Activated naive CD8-positive, alpha-beta T cell (primary cell): ENCODE results near the gene CPLX4.
A peak's percentile ranks its signal among the peaks of the same experiment; 100 is the strongest.
"Not testable (repeated sequence)": the region's sequence is repeated elsewhere in the genome, so short reads cannot be mapped to it uniquely, and the experiment has no call there.

ENCODE experiments used
- H3K27ac Mint-ChIP-seq: one replicate; pipeline ENCODE4 v1.8.0; 2021; ENCODE audit warnings: mixed read lengths
- H3K27me3 Mint-ChIP-seq: one replicate; pipeline ENCODE4 v1.8.0; 2021; ENCODE audit warnings: mixed read lengths
- H3K36me3 Mint-ChIP-seq: one replicate; pipeline ENCODE4 v1.8.0; 2021; ENCODE audit warnings: mixed read lengths
- H3K4me1 Mint-ChIP-seq: one replicate; pipeline ENCODE4 v1.8.0; 2021; ENCODE audit warnings: low read depth, mixed read lengths
- H3K4me3 Mint-ChIP-seq: one replicate; pipeline ENCODE4 v1.8.0; 2021; ENCODE audit warnings: mild to moderate bottlenecking, mixed read lengths
- H3K9me3 Mint-ChIP-seq: one replicate; pipeline ENCODE4 v1.8.0; 2021; ENCODE audit warnings: low read depth, mixed read lengths

CPLX4 gene

GRCh38 chr18:59268721-59269562 lies 49.5 kb downstream of the CPLX4 start:
- Mint-ChIP-seq H3K4me1 (peaks cover 36% of the 10 kb centered on the region), H3K4me3 (peak overlapping the region; percentile 42), H3K36me3 (no peaks in the 10 kb centered on the region), H3K9me3 (no peaks in the 10 kb centered on the region), H3K27ac (no peak overlapping the region), H3K27me3 (peaks cover 43% of the 10 kb centered on the region)

DNA sequence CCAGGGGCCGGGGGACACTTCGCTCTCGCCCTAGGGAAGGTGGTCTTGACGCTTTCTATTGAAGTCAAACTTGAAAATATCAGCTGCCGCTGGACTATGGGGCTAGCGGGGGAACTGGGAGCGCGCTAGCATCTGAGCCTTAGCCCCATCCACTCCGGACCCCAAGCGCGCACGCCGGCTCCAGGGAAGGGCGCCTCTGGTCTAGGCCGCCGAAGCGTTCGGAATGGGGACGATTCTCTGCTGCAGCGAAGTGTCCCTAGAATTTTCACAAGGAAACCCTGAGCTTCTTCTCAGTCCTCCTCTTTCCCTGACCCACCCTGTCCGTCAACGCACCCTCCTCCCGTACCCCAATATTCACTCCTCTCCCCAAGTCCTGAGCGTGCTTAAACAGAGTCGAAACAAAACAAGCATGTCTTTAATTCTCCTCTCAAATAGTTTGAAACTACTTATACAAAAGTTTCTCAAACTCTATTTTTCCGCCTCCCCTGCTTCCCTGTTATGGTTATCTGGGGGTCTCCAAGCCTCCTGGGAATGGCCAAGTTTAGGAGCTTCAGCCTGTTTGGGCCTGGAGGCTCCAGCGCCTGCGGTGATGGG lies 50.2 kb downstream of the CPLX4 start:
- peaks cover 47% of the 10 kb centered on the region for H3K27me3 Mint-ChIP-seq
- H3K9me3 Mint-ChIP-seq = no peaks in the 10 kb centered on the region
- H3K36me3 Mint-ChIP-seq = no peaks in the 10 kb centered on the region
- H3K4me3 Mint-ChIP-seq = peak overlapping the region; percentile 30
- peaks cover 34% of the 10 kb centered on the region for H3K4me1 Mint-ChIP-seq
- H3K27ac Mint-ChIP-seq = no peak overlapping the region

GRCh38 chr18:59267503-59268126 lies 50.8 kb downstream of the CPLX4 start:
- H3K27ac Mint-ChIP-seq = no peak overlapping the region
- no peaks in the 10 kb centered on the region for H3K9me3 Mint-ChIP-seq
- H3K36me3 Mint-ChIP-seq = no peaks in the 10 kb centered on the region
- peaks cover 34% of the 10 kb centered on the region for H3K4me1 Mint-ChIP-seq
- peaks cover 49% of the 10 kb centered on the region for H3K27me3 Mint-ChIP-seq
- H3K4me3 Mint-ChIP-seq = no peak overlapping the region

DNA sequence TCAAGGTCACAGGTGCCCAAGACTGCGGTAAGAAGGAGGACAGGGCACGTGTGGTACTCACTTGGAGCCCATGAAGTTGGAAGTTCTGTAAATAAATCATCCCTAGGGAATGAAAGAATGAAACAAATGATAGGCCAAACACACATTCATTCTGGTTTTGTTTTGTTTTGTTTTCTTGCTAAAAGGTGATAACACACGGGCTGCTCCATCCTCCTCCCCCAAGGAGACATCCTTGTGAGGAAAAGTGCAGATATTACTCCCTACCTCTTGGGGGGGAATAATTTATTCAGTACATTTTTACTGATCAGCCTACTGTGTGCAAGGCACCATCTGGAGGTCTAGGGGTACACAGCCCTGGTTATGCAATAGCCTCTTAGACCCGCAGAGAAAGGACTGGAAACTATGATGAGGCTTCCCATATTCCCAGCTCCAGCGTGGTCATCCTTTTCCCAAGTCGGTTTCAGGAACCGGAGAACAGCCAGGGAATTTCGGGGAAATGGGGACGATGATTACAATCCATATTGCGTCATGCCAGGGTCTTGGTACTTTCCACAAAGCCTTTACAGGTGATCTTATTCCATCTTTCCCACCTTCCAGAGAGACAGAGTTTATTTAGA lies 51.5 kb downstream of the CPLX4 start:
- Mint-ChIP-seq H3K9me3 (no peaks in the 10 kb centered on the region), H3K27ac (no peak overlapping the region), H3K27me3 (peaks cover 49% of the 10 kb centered on the region), H3K4me1 (peaks cover 34% of the 10 kb centered on the region), H3K36me3 (no peaks in the 10 kb centered on the region), H3K4me3 (no peak overlapping the region)

DNA sequence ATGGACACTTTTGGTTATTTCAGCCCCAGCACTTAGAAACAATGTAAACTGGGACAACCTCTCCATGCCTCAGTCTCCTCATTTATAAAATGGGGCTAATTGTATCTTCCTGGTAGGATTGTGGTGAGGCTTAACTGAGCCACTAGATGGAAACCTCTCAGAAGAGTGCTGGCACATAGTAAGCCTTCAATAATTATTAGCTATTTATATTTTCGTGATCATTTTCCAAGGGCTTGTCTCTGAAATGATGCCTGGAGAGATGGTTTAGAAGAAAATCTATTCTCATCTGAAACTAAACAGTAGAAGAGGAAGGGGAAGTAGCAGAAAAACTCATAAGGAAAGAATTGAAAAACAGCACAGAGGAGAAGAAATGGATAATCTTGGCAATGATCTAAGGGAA lies 52.0 kb downstream of the CPLX4 start:
- Mint-ChIP-seq H3K36me3 (no peaks in the 10 kb centered on the region), H3K9me3 (no peaks in the 10 kb centered on the region), H3K4me1 (peaks cover 31% of the 10 kb centered on the region), H3K27me3 (peaks cover 48% of the 10 kb centered on the region), H3K4me3 (peak overlapping the region; percentile 38), H3K27ac (no peak overlapping the region)

- no peak overlapping the region for H3K27ac Mint-ChIP-seq
- no peaks in the 10 kb centered on the region for H3K9me3 Mint-ChIP-seq
- H3K27me3 Mint-ChIP-seq = peaks cover 43% of the 10 kb centered on the region
- H3K4me1 Mint-ChIP-seq = peaks cover 31% of the 10 kb centered on the region
- H3K4me3 Mint-ChIP-seq = peak overlapping the region; percentile 38
- no peaks in the 10 kb centered on the region for H3K36me3 Mint-ChIP-seq
Measured at GRCh38 chr18:59265974-59266369, 52.5 kb downstream of the CPLX4 start.

DNA sequence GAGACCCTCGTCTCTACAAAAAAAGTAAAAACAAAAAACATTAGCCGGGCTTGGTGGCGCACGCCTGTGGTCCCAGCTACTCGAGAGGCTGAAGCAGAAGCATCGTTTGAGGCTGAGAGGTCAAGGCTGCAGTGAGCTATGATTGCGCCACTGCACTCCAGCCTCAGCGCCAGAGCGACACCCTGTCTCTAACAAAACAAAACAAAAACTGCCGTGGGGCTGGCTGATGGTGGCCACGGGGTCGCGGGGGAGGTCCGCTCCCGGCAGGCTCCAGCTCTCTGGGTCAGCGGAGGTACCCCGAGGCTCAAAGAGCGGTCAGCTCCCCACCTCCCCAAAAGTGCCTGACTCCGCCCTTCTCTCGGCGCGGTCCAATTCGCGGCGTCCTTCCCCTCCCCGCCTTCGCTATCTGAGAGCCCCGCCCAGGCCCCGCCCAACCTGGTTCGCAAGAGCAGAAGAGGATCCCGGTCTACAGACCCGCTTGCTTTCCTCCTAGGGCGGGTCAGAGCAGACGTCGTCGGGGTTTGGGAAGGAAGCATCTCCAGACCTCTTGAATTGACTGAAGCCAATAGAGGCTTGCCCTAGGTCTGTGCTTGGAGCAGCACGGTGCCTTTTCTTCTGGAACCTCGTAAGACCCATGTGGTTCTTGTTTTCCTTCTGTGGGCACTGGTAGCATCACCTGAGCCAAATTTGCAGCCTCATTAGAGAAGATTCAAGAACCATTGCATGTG lies 53.0 kb downstream of the CPLX4 start:
- no peak overlapping the region for H3K27ac Mint-ChIP-seq
- no peaks in the 10 kb centered on the region for H3K36me3 Mint-ChIP-seq
- peaks cover 40% of the 10 kb centered on the region for H3K27me3 Mint-ChIP-seq
- peak overlapping the region; percentile 65 for H3K4me3 Mint-ChIP-seq
- no peaks in the 10 kb centered on the region for H3K9me3 Mint-ChIP-seq
- peaks cover 28% of the 10 kb centered on the region for H3K4me1 Mint-ChIP-seq

DNA sequence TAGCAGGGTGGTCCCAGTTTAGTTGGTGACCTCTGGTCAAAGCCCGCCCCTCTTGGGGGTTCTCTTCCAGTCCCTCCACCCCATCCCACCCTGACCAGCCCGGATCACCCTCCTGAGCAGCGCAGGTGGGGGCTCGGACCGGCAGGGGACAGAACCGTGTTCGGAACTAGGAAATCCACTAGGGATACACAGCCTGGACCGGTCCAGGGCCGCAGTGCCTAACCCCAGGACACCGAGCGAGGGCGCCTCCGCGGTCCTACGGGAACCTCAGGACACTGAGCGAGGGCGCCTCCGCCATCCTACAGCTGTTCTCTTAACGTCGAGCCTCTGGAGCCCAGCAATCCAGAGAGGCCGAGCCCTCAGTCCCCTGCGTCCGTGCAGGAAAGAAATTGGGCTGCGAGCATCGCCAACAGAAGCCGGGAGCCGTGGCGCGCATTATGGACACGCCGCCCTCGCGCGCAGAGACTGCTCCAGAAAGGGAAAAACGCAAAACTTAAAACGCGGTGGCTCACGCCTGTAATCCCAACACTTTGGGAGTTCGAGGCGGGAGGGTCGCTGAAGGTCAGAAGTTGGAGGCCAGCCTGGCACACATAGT lies 53.7 kb downstream of the CPLX4 start:
- Mint-ChIP-seq H3K27me3 (peaks cover 36% of the 10 kb centered on the region), H3K27ac (no peak overlapping the region), H3K4me1 (peaks cover 27% of the 10 kb centered on the region), H3K9me3 (no peaks in the 10 kb centered on the region), H3K36me3 (no peaks in the 10 kb centered on the region), H3K4me3 (peak overlapping the region; percentile 65)

DNA sequence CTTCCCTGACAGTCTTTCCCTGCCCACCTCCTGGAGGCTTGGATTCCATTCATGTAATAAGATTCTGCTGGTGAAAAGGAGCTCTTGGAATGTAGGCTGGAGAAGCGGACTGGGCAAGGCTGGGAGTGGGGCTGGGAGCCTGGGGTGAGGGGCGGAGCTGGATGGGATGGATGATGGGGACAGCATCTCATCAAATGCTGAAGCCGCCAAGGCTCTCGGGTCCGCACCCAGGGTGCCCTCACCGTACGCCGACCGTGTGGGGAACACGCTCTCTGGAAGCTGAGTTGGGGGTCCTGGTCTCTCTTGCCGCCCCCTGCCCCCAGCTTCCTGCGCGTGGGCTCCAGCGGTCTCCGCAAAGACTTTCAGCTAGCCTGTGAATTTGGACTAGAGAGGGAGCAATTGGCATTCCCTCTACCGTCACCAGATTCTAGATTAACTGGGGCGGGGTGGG lies 54.3 kb downstream of the CPLX4 start:
- Mint-ChIP-seq H3K4me3 (no peak overlapping the region), H3K9me3 (no peaks in the 10 kb centered on the region), H3K36me3 (no peaks in the 10 kb centered on the region), H3K27me3 (peaks cover 38% of the 10 kb centered on the region), H3K27ac (no peak overlapping the region), H3K4me1 (peaks cover 24% of the 10 kb centered on the region)

- no peaks in the 10 kb centered on the region for H3K9me3 Mint-ChIP-seq
- H3K4me3 Mint-ChIP-seq = peak overlapping the region; percentile 23
- H3K4me1 Mint-ChIP-seq = peaks cover 24% of the 10 kb centered on the region
- peaks cover 40% of the 10 kb centered on the region for H3K27me3 Mint-ChIP-seq
- H3K27ac Mint-ChIP-seq = no peak overlapping the region
- no peaks in the 10 kb centered on the region for H3K36me3 Mint-ChIP-seq
Measured at GRCh38 chr18:59263661-59264060, 54.8 kb downstream of the CPLX4 start.

DNA sequence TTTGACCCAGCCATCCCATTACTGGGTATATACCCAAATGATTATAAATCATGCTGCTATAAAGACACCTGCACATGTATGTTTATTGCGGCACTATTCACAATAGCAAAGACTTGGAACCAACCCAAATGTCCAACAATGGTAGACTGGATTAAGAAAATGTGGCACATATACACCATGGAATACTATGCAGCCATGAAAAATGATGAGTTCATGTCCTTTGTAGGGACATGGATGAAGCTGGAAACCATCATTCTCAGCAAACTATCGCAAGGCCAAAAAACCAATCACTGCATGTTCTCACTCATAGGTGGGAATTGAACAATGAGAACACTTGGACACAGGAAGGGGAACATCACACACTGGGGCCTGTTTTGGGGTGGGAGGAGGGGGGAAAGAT lies 56.2 kb downstream of the CPLX4 start:
- Mint-ChIP-seq H3K27me3 (peaks cover 35% of the 10 kb centered on the region), H3K4me1 (peaks cover 17% of the 10 kb centered on the region)
- H3K36me3 Mint-ChIP-seq, H3K9me3 Mint-ChIP-seq, H3K27ac Mint-ChIP-seq, H3K4me3 Mint-ChIP-seq: not testable (repeated sequence)

DNA sequence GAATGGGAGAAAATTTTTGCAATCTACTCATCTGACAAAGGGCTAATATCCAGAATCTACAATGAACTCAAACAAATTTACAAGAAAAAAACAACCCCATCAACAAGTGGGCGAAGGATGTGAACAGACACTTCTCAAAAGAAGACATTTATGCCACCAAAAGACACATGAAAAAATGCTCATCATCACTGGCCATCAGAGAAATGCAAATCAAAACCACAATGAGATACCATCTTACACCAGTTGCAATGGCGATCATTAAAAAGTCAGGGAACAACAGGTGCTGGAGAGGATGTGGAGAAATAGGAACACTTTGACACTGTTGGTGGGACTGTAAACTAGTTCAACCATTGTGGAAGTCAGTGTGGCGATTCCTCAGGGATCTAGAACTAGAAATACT lies 56.6 kb downstream of the CPLX4 start:
- H3K4me3 Mint-ChIP-seq, H3K36me3 Mint-ChIP-seq, H3K9me3 Mint-ChIP-seq, H3K27ac Mint-ChIP-seq: not testable (repeated sequence)
- H3K27me3 Mint-ChIP-seq = peaks cover 31% of the 10 kb centered on the region
- peaks cover 13% of the 10 kb centered on the region for H3K4me1 Mint-ChIP-seq

GRCh38 chr18:59255491-59255890 lies 63.0 kb downstream of the CPLX4 start:
- not testable (repeated sequence) for H3K4me1 Mint-ChIP-seq, H3K9me3 Mint-ChIP-seq, H3K27ac Mint-ChIP-seq, H3K4me3 Mint-ChIP-seq, H3K36me3 Mint-ChIP-seq
- H3K27me3 Mint-ChIP-seq = peaks cover 19% of the 10 kb centered on the region

GRCh38 chr18:59249199-59249774 lies 69.2 kb downstream of the CPLX4 start:
- Mint-ChIP-seq H3K4me1 (no peaks in the 10 kb centered on the region), H3K4me3 (no peak overlapping the region), H3K9me3 (no peaks in the 10 kb centered on the region), H3K27me3 (peaks cover 29% of the 10 kb centered on the region), H3K36me3 (no peaks in the 10 kb centered on the region), H3K27ac (no peak overlapping the region)
